Stomach (tissue), 4 donors: Measurements from ENCODE around the gene MRPS23.

Experiments
- CTCF ChIP-seq, 7 experiments: fragments of 450-650 bp in 4 of 7; fragments of 200-600 bp in 3 of 7; sonication (generic) in 3 of 7; IDR thresholded peaks; one replicate each; pipeline ENCODE4 v1.5.1; 2016 to 2019; ENCODE audit warnings: antibody characterized with exemption in 7 of 7, control low read depth in 2 of 7, mild to moderate bottlenecking in 1 of 7
- EP300 ChIP-seq: sonication (generic); formaldehyde crosslinking; IDR thresholded peaks from one replicate; pipeline ENCODE4 v1.6.1; 2017; ENCODE audit warnings: antibody characterized with exemption
- POLR2AphosphoS5 ChIP-seq, 3 donors: sonication (generic); formaldehyde crosslinking; IDR thresholded peaks; one replicate each; pipeline ENCODE4 v1.6.1; 2016; ENCODE audit warnings: antibody characterized with exemption in 3 of 3

- TF ChIP-seq EP300 (no peak), POLR2AphosphoS5 (IDR thresholded peaks at IDR 0.05) (no peak), CTCF (IDR thresholded peaks at IDR 0.05) (no peak)
These were observed 19.2 kb upstream of the MRPS23 start for GRCh38 chr17:57868910-57869616.
